GM12878 (cell line): ENCODE results near the gene IL10RA. TPM values are rescaled to one million over a fixed set of nuclear protein-coding genes. Genes with fewer than 3 reads are reported as not detected.

Source experiments
- ASH2L ChIP-seq: fragments of 300-600, 200-600 bp; sonication (generic); IDR thresholded peaks from 2 replicates; pipeline ENCODE4 v1.6.1; 2017; ENCODE audit warnings: low read depth, mild to moderate bottlenecking, borderline replicate concordance
- CHD1 ChIP-seq: IDR thresholded peaks from 2 replicates; pipeline ENCODE4 v1.6.1; 2012; ENCODE audit warnings: low read depth, low read length, improper control_type of control experiment
- CHD2 ChIP-seq: IDR thresholded peaks from 2 replicates; pipeline ENCODE4 v1.6.1; 2011; ENCODE audit warnings: low read depth, low read length, improper control_type of control experiment, borderline replicate concordance
- IRF4 ChIP-seq: IDR thresholded peaks from 2 replicates; pipeline ENCODE4 v1.6.1; 2011; ENCODE audit warnings: low read depth, low read length
- JUNB ChIP-seq: IDR thresholded peaks from 2 replicates; pipeline ENCODE4 v1.6.1; 2016; ENCODE audit warnings: antibody characterized with exemption, mild to moderate bottlenecking
- NR2F1 ChIP-seq: fragments of 450-650 bp; conservative IDR thresholded peaks from 2 replicates; pipeline ENCODE4 v1.6.1; 2017; ENCODE audit warnings: mild to moderate bottlenecking
- RAD21 ChIP-seq: IDR thresholded peaks from 2 replicates; pipeline ENCODE4 v1.6.1; 2011; ENCODE audit warnings: mild to moderate bottlenecking, low read depth, low read length, moderate library complexity; ENCODE audit not compliant: insufficient read depth
- SMARCA5 ChIP-seq: fragments of 450-650 bp; IDR thresholded peaks from 2 replicates; pipeline ENCODE4 v1.6.1; 2017; ENCODE audit warnings: mild to moderate bottlenecking
- SREBF1 ChIP-seq: IDR thresholded peaks from 2 replicates; pipeline ENCODE4 v1.6.1; 2012; ENCODE audit warnings: mild to moderate bottlenecking, low read length
- SRF ChIP-seq, 2 experiments: IDR thresholded peaks; 2 replicates each; pipeline ENCODE4 v1.6.1; 2011; ENCODE audit warnings: low read depth in 2 of 2, low read length in 2 of 2, mild to moderate bottlenecking in 1 of 2, moderate library complexity in 1 of 2
- TCF3 ChIP-seq: IDR thresholded peaks from 2 replicates; pipeline ENCODE4 v1.6.1; 2012; ENCODE audit warnings: low read depth, mild to moderate bottlenecking, low read length, borderline replicate concordance; ENCODE audit not compliant: insufficient read depth
- ZNF384 ChIP-seq: IDR thresholded peaks from 2 replicates; pipeline ENCODE4 v1.6.1; 2012; ENCODE audit warnings: low read depth, mild to moderate bottlenecking, low read length, improper control_type of control experiment, borderline replicate concordance
- ZNF622 ChIP-seq: fragments of 450-650 bp; IDR thresholded peaks from 2 replicates; pipeline ENCODE4 v1.6.1; 2017; ENCODE audit warnings: mild to moderate bottlenecking, inconsistent platforms
- polyA plus RNA-seq, 11 experiments: library from polyadenylated mRNA; depleted of rRNA in 4 of 11; unstranded in 6 of 11; stranded (reverse) in 5 of 11; fragments of >200 nt; fragmentation: Nextera tagmentation in 4 of 11; fragmentation: Illumina TruSeq in 1 of 11; extraction: Ambion mirVana in 4 of 11; extraction: Trizol in 1 of 11; gene quantifications; 1 replicate in 1 of 11; 2 replicates in 10 of 11; pipeline versions ENCODE4 v1.2.1 to v1.2.3, GENCODE V29; 2011 to 2016; ENCODE audit warnings: inconsistent platforms in 2 of 11, missing spikeins in 2 of 11, low read depth in 1 of 11
- total RNA-seq, 4 experiments: library from RNA; depleted of rRNA in 3 of 4; stranded (reverse); fragments of >200 nt in 3 of 4; fragmentation: Illumina TruSeq in 1 of 4; extraction: Trizol in 1 of 4; gene quantifications; 2 replicates each; pipeline versions ENCODE4 v1.2.1 to v1.2.3, GENCODE V29; 2013 to 2021
- TF ChIP-seq, protein P1 (sequence below): fragments of 150-350 bp; IDR thresholded peaks from 2 replicates; pipeline ENCODE4 v1.6.1; 2014; ENCODE audit warnings: mild to moderate bottlenecking, low read depth, low read length
- TF ChIP-seq, protein P2 (sequence below): fragments of 450-650 bp; IDR thresholded peaks from 2 replicates; pipeline ENCODE4 v1.6.1; 2018; ENCODE audit warnings: mild to moderate bottlenecking, low read depth, moderate library complexity; ENCODE audit not compliant: partially characterized antibody
- TF ChIP-seq, protein P3 (sequence below): fragments of 150-350 bp; IDR thresholded peaks from 2 replicates; pipeline ENCODE4 v1.6.1; 2016; ENCODE audit warnings: low read depth, low read length
- TF ChIP-seq, protein P4 (sequence below): fragments of 450-650 bp; formaldehyde crosslinking; IDR thresholded peaks from 2 replicates; pipeline ENCODE4 v1.5.0; 2022; ENCODE audit warnings: mild to moderate bottlenecking, missing genetic modification characterization
- TF ChIP-seq, protein P5 (sequence below), 3 experiments: IDR thresholded peaks in 2 of 3; conservative IDR thresholded peaks in 1 of 3; 2 replicates each; pipeline ENCODE4 v1.5.1; 2011; ENCODE audit warnings: low read depth in 3 of 3, low read length in 3 of 3, mild to moderate bottlenecking in 3 of 3, control low read depth in 2 of 3, moderate library complexity in 2 of 3, inconsistent platforms in 1 of 3, mixed read lengths in 1 of 3; ENCODE audit not compliant: control insufficient read depth in 2 of 3, insufficient read depth in 1 of 3; ENCODE audit errors: extremely low read depth in 1 of 3

The IL10RA gene
- total and polyA plus RNA-seq, 10 of the 15 experiments (the other 5 are each of a cell fraction or from before 2014, with no cell fraction given), result 0.77 to 45.9 (median 9.6) TPM

DNA sequence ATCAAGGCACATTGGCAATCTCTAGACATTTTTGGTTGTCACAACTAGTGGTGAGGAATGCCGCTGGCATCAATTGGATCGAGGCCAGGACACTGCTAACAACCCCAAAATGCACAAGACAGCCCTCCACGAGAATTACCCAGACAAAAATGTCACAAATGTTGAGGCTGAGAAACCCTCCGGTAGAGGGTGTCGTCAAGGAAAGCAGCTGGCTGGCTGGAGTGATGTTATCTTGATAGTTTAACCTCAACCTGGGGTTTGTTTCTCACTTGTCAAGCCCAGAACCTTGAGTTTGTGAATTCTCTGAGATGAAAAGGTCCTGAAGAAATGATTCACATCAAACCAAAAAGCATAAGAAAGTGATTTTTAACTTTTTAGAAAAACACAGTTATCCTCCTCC, 35.9 kb upstream of the IL10RA start (continued):
- TF ChIP-seq CHD2, result no peak
- no peak for TF ChIP-seq IRF4
- TF ChIP-seq, protein P1, sequence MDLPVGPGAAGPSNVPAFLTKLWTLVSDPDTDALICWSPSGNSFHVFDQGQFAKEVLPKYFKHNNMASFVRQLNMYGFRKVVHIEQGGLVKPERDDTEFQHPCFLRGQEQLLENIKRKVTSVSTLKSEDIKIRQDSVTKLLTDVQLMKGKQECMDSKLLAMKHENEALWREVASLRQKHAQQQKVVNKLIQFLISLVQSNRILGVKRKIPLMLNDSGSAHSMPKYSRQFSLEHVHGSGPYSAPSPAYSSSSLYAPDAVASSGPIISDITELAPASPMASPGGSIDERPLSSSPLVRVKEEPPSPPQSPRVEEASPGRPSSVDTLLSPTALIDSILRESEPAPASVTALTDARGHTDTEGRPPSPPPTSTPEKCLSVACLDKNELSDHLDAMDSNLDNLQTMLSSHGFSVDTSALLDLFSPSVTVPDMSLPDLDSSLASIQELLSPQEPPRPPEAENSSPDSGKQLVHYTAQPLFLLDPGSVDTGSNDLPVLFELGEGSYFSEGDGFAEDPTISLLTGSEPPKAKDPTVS, result no peak
- TF ChIP-seq RAD21, result peak; percentile 74
- TF ChIP-seq ZNF384, result no peak
- TF ChIP-seq CHD1, result no peak
- TF ChIP-seq JUNB, result no peak
- TF ChIP-seq, protein P2, sequence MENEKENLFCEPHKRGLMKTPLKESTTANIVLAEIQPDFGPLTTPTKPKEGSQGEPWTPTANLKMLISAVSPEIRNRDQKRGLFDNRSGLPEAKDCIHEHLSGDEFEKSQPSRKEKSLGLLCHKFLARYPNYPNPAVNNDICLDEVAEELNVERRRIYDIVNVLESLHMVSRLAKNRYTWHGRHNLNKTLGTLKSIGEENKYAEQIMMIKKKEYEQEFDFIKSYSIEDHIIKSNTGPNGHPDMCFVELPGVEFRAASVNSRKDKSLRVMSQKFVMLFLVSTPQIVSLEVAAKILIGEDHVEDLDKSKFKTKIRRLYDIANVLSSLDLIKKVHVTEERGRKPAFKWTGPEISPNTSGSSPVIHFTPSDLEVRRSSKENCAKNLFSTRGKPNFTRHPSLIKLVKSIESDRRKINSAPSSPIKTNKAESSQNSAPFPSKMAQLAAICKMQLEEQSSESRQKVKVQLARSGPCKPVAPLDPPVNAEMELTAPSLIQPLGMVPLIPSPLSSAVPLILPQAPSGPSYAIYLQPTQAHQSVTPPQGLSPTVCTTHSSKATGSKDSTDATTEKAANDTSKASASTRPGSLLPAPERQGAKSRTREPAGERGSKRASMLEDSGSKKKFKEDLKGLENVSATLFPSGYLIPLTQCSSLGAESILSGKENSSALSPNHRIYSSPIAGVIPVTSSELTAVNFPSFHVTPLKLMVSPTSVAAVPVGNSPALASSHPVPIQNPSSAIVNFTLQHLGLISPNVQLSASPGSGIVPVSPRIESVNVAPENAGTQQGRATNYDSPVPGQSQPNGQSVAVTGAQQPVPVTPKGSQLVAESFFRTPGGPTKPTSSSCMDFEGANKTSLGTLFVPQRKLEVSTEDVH, result no peak
- TF ChIP-seq, protein P3, sequence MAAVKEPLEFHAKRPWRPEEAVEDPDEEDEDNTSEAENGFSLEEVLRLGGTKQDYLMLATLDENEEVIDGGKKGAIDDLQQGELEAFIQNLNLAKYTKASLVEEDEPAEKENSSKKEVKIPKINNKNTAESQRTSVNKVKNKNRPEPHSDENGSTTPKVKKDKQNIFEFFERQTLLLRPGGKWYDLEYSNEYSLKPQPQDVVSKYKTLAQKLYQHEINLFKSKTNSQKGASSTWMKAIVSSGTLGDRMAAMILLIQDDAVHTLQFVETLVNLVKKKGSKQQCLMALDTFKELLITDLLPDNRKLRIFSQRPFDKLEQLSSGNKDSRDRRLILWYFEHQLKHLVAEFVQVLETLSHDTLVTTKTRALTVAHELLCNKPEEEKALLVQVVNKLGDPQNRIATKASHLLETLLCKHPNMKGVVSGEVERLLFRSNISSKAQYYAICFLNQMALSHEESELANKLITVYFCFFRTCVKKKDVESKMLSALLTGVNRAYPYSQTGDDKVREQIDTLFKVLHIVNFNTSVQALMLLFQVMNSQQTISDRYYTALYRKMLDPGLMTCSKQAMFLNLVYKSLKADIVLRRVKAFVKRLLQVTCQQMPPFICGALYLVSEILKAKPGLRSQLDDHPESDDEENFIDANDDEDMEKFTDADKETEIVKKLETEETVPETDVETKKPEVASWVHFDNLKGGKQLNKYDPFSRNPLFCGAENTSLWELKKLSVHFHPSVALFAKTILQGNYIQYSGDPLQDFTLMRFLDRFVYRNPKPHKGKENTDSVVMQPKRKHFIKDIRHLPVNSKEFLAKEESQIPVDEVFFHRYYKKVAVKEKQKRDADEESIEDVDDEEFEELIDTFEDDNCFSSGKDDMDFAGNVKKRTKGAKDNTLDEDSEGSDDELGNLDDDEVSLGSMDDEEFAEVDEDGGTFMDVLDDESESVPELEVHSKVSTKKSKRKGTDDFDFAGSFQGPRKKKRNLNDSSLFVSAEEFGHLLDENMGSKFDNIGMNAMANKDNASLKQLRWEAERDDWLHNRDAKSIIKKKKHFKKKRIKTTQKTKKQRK, result no peak
- TF ChIP-seq, protein P4, sequence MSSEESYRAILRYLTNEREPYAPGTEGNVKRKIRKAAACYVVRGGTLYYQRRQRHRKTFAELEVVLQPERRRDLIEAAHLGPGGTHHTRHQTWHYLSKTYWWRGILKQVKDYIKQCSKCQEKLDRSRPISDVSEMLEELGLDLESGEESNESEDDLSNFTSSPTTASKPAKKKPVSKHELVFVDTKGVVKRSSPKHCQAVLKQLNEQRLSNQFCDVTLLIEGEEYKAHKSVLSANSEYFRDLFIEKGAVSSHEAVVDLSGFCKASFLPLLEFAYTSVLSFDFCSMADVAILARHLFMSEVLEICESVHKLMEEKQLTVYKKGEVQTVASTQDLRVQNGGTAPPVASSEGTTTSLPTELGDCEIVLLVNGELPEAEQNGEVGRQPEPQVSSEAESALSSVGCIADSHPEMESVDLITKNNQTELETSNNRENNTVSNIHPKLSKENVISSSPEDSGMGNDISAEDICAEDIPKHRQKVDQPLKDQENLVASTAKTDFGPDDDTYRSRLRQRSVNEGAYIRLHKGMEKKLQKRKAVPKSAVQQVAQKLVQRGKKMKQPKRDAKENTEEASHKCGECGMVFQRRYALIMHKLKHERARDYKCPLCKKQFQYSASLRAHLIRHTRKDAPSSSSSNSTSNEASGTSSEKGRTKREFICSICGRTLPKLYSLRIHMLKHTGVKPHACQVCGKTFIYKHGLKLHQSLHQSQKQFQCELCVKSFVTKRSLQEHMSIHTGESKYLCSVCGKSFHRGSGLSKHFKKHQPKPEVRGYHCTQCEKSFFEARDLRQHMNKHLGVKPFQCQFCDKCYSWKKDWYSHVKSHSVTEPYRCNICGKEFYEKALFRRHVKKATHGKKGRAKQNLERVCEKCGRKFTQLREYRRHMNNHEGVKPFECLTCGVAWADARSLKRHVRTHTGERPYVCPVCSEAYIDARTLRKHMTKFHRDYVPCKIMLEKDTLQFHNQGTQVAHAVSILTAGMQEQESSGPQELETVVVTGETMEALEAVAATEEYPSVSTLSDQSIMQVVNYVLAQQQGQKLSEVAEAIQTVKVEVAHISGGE (CRISPR knock-in tag), result no peak
- TF ChIP-seq NR2F1, result no peak
- TF ChIP-seq, protein P5, sequence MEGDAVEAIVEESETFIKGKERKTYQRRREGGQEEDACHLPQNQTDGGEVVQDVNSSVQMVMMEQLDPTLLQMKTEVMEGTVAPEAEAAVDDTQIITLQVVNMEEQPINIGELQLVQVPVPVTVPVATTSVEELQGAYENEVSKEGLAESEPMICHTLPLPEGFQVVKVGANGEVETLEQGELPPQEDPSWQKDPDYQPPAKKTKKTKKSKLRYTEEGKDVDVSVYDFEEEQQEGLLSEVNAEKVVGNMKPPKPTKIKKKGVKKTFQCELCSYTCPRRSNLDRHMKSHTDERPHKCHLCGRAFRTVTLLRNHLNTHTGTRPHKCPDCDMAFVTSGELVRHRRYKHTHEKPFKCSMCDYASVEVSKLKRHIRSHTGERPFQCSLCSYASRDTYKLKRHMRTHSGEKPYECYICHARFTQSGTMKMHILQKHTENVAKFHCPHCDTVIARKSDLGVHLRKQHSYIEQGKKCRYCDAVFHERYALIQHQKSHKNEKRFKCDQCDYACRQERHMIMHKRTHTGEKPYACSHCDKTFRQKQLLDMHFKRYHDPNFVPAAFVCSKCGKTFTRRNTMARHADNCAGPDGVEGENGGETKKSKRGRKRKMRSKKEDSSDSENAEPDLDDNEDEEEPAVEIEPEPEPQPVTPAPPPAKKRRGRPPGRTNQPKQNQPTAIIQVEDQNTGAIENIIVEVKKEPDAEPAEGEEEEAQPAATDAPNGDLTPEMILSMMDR (IDR thresholded peaks at IDR 0.05 in 2 of 3, conservative IDR thresholded peaks at IDR 0.05 in 1 of 3; ENCODE audit: control insufficient read depth in 2 of 3, extremely low read depth in 1 of 3, insufficient read depth in 1 of 3, low read depth in 3 of 3, low read length in 3 of 3), result peak; percentile 52 to 57 (median 53); a peak in 5 of 6 replicates
- TF ChIP-seq ASH2L, result no peak
- TF ChIP-seq SREBF1, result no peak
- no peak for TF ChIP-seq SMARCA5
- TF ChIP-seq TCF3, result no peak
- TF ChIP-seq ZNF622, result no peak
- no peak for TF ChIP-seq SRF (IDR thresholded peaks at IDR 0.05; ENCODE audit: low read depth in 2 of 2, low read length in 2 of 2)
